Mesendoderm (in vitro differentiated cells): ENCODE results near the gene IL19. TPM values are rescaled to one million over a fixed set of nuclear protein-coding genes. Genes with fewer than 3 reads are reported as not detected.

Experiments
- DNase-seq: peaks from one replicate; pipeline ENCODE4 v3.0.0; 2013
- H2AK5ac ChIP-seq: 2 replicates; pipeline ENCODE4 v1.6.1; 2013; ENCODE audit warnings: low read length, inconsistent platforms
- H2BK120ac ChIP-seq: 2 replicates; pipeline ENCODE4 v1.6.1; 2013; ENCODE audit warnings: low read depth, mild to moderate bottlenecking, low read length, moderate library complexity, mixed read lengths
- H2BK15ac ChIP-seq: replicated peaks from 2 replicates; pipeline ENCODE4 v1.6.1; 2013; ENCODE audit warnings: low read depth, mild to moderate bottlenecking, moderate library complexity
- H2BK5ac ChIP-seq: 2 replicates; pipeline ENCODE4 v1.6.1; 2013; ENCODE audit warnings: low read length, inconsistent platforms
- H3K18ac ChIP-seq: 2 replicates; pipeline ENCODE4 v1.6.1; 2013; ENCODE audit warnings: mild to moderate bottlenecking, low read length, mixed read lengths
- H3K23ac ChIP-seq: one replicate; pipeline ENCODE4 v1.6.1; 2013; ENCODE audit warnings: low read length
- H3K27ac ChIP-seq: 2 replicates; pipeline ENCODE4 v1.5.1; 2013; ENCODE audit warnings: low read depth, mild to moderate bottlenecking, inconsistent platforms, low read length, moderate library complexity
- H3K27me3 ChIP-seq: 2 replicates; pipeline ENCODE4 v1.6.1; 2013; ENCODE audit warnings: low read length, control low read depth, mild to moderate bottlenecking, inconsistent platforms; ENCODE audit not compliant: insufficient read depth, poor library complexity
- H3K36me3 ChIP-seq: 2 replicates; pipeline ENCODE4 v1.6.1; 2013; ENCODE audit warnings: low read length, inconsistent platforms; ENCODE audit not compliant: control insufficient read depth, insufficient read depth
- H3K4ac ChIP-seq: one replicate; pipeline ENCODE4 v1.6.1; 2013; ENCODE audit warnings: low read depth, mild to moderate bottlenecking, low read length, moderate library complexity
- H3K4me1 ChIP-seq: 2 replicates; pipeline ENCODE4 v1.6.1; 2013; ENCODE audit warnings: low read depth, low read length, inconsistent platforms; ENCODE audit not compliant: control insufficient read depth
- H3K4me2 ChIP-seq: 2 replicates; pipeline ENCODE4 v1.6.1; 2013; ENCODE audit warnings: low read length
- H3K4me3 ChIP-seq: 2 replicates; pipeline ENCODE4 v1.5.1; 2013; ENCODE audit warnings: mild to moderate bottlenecking, low read length
- H3K56ac ChIP-seq: one replicate; pipeline ENCODE4 v1.6.1; 2013; ENCODE audit warnings: low read length
- H3K79me1 ChIP-seq: 2 replicates; pipeline ENCODE4 v1.6.1; 2013; ENCODE audit warnings: low read length, inconsistent platforms
- H3K79me2 ChIP-seq: 2 replicates; pipeline ENCODE4 v1.6.1; 2013; ENCODE audit warnings: mild to moderate bottlenecking, low read length; ENCODE audit not compliant: control insufficient read depth, insufficient read depth
- H3K9ac ChIP-seq: 2 replicates; pipeline ENCODE4 v1.6.1; 2013; ENCODE audit warnings: low read length, inconsistent platforms
- H4K5ac ChIP-seq: one replicate; pipeline ENCODE4 v1.6.1; 2013; ENCODE audit warnings: low read length
- H4K8ac ChIP-seq: one replicate; pipeline ENCODE4 v1.6.1; 2013; ENCODE audit warnings: low read depth, mild to moderate bottlenecking, control low read depth, low read length, moderate library complexity
- WGBS: extraction: QIAGEN DNeasy Blood & Tissue Kit; methylation state at CpG from one replicate; pipeline ENCODE4 v1.1.7; 2013; ENCODE audit warnings: low lambda C conversion rate, missing lambda C conversion rate; ENCODE audit not compliant: insufficient coverage; ENCODE audit errors: extremely low coverage; 5-methylcytosine and 5-hydroxymethylcytosine counted together
- polyA plus RNA-seq, 2 experiments: library from polyadenylated mRNA; stranded (reverse); fragments of 200-250 nt; gene quantifications; one replicate each; pipeline ENCODE4 v1.2.3, GENCODE V29; 2013

The IL19 gene
- not detected for polyA plus RNA-seq (2013, experiment 1 of 2)
- not detected for polyA plus RNA-seq (2013, experiment 2 of 2)

- H3K9ac ChIP-seq = no peak within 1 kb of the TSS
- H3K36me3 ChIP-seq = no peaks in the 10 kb centered on the region
- H3K27ac ChIP-seq = no peak within 1 kb of the TSS
- H3K27me3 ChIP-seq = no peaks in the 10 kb centered on the region
- H3K56ac ChIP-seq = no peak within 1 kb of the TSS
- H3K4me1 ChIP-seq = peaks cover 4% of the 10 kb centered on the region
- no CpG with 5 or more reads among the region's 9 CpGs for whole genome bisulfite sequencing
- no peak within 1 kb of the TSS for H2BK5ac ChIP-seq
- DNase-seq = peak; percentile 23
- no peak within 1 kb of the TSS for H3K4me3 ChIP-seq
- H2BK120ac ChIP-seq = no peak within 1 kb of the TSS
- H3K18ac ChIP-seq = no peak within 1 kb of the TSS
- H2BK15ac ChIP-seq = no peak within 1 kb of the TSS
- no peaks in the 10 kb centered on the region for H3K79me2 ChIP-seq
- no peak within 1 kb of the TSS for H3K4me2 ChIP-seq
- no peak within 1 kb of the TSS for H3K4ac ChIP-seq
- no peaks in the 10 kb centered on the region for H3K79me1 ChIP-seq
- H2AK5ac ChIP-seq = no peak within 1 kb of the TSS
- no peak within 1 kb of the TSS for H4K8ac ChIP-seq
- no peak within 1 kb of the TSS for H4K5ac ChIP-seq
- no peak within 1 kb of the TSS for H3K23ac ChIP-seq
These were observed at the start of gene IL19 for GRCh38 chr1:206770531-206771337. TSS of gene IL19 (plus strand) at chr1:206770773. CDS start at chr1:206836663, 65,890 bp downstream.

- Histone ChIP-seq H3K4me2 (no peak overlapping the region), H2BK5ac (no peak overlapping the region), H3K27me3 (no peaks in the 10 kb centered on the region), H3K23ac (no peak overlapping the region), H2AK5ac (no peak overlapping the region), H3K18ac (no peak overlapping the region), H3K27ac (no peak overlapping the region), H4K8ac (no peak overlapping the region), H3K56ac (no peak overlapping the region), H3K79me1 (peaks cover 23% of the 10 kb centered on the region), H3K4me1 (peaks cover 12% of the 10 kb centered on the region), H3K4ac (no peak overlapping the region), H3K36me3 (no peaks in the 10 kb centered on the region), H2BK120ac (no peak overlapping the region), H4K5ac (no peak overlapping the region), H2BK15ac (no peak overlapping the region), H3K9ac (no peak overlapping the region), H3K79me2 (peaks cover 15% of the 10 kb centered on the region), H3K4me3 (no peak overlapping the region)
- no peak for DNase-seq
- no CpG with 5 or more reads among the region's 1 CpG for WGBS
These were observed 49.1 kb upstream of the IL19 start for GRCh38 chr1:206721454-206721853.

- H3K4ac ChIP-seq = no peak overlapping the region
These were observed 47.7 kb upstream of the IL19 start for GRCh38 chr1:206722751-206723461.

GRCh38 chr1:206723462-206723804 lies 47.1 kb upstream of the IL19 start:
- no peak overlapping the region for H4K8ac ChIP-seq
- H3K27me3 ChIP-seq = no peaks in the 10 kb centered on the region

More at GRCh38 chr1:206722751-206723461, 47.7 kb upstream of the IL19 start:
- Histone ChIP-seq H3K56ac (peak overlapping the region; percentile 9), H3K9ac (no peak overlapping the region), H2BK5ac (no peak overlapping the region), H3K4me1 (peaks cover 12% of the 10 kb centered on the region), H3K18ac (no peak overlapping the region), H3K79me2 (peaks cover 15% of the 10 kb centered on the region), H3K36me3 (no peaks in the 10 kb centered on the region), H3K4me3 (no peak overlapping the region), H3K23ac (no peak overlapping the region), H4K8ac (no peak overlapping the region), H2BK120ac (no peak overlapping the region), H4K5ac (no peak overlapping the region), H2AK5ac (no peak overlapping the region), H3K27ac (no peak overlapping the region), H3K27me3 (no peaks in the 10 kb centered on the region), H3K79me1 (peaks cover 27% of the 10 kb centered on the region), H3K4me2 (no peak overlapping the region), H2BK15ac (no peak overlapping the region)
- WGBS = no CpG with 5 or more reads among the region's 17 CpGs
- no peak for DNase-seq

GRCh38 chr1:206723805-206724472 lies 46.6 kb upstream of the IL19 start:
- H3K56ac ChIP-seq = peak overlapping the region; percentile 17
- WGBS = no CpG with 5 or more reads among the region's 12 CpGs
- no peak overlapping the region for H3K4ac ChIP-seq

More at GRCh38 chr1:206723462-206723804, 47.1 kb upstream of the IL19 start:
- Histone ChIP-seq H3K36me3 (no peaks in the 10 kb centered on the region), H4K5ac (no peak overlapping the region), H2BK15ac (no peak overlapping the region), H3K23ac (no peak overlapping the region), H2AK5ac (no peak overlapping the region), H3K9ac (no peak overlapping the region), H3K4ac (no peak overlapping the region), H3K56ac (no peak overlapping the region), H3K79me2 (peaks cover 16% of the 10 kb centered on the region), H3K4me2 (no peak overlapping the region), H3K4me1 (peaks cover 12% of the 10 kb centered on the region), H3K18ac (no peak overlapping the region), H3K79me1 (peaks cover 28% of the 10 kb centered on the region), H3K27ac (no peak overlapping the region), H2BK120ac (no peak overlapping the region), H2BK5ac (no peak overlapping the region), H3K4me3 (no peak overlapping the region)
- WGBS = no CpG with 5 or more reads among the region's 4 CpGs
- no peak for DNase-seq

More at GRCh38 chr1:206723805-206724472, 46.6 kb upstream of the IL19 start:
- H3K4me1 ChIP-seq = peaks cover 12% of the 10 kb centered on the region
- no peak overlapping the region for H3K4me2 ChIP-seq
- H3K18ac ChIP-seq = no peak overlapping the region
- no peak overlapping the region for H3K9ac ChIP-seq
- no peak overlapping the region for H2BK120ac ChIP-seq
- H3K79me1 ChIP-seq = peaks cover 31% of the 10 kb centered on the region
- H4K8ac ChIP-seq = no peak overlapping the region
- H3K36me3 ChIP-seq = no peaks in the 10 kb centered on the region
- no peaks in the 10 kb centered on the region for H3K27me3 ChIP-seq
- peak; percentile 81 for DNase-seq
- peaks cover 16% of the 10 kb centered on the region for H3K79me2 ChIP-seq
- peak overlapping the region; percentile 10 for H3K27ac ChIP-seq
- H4K5ac ChIP-seq = no peak overlapping the region
- peak overlapping the region; percentile 53 for H3K23ac ChIP-seq
- H3K4me3 ChIP-seq = no peak overlapping the region
- no peak overlapping the region for H2BK5ac ChIP-seq
- H2BK15ac ChIP-seq = no peak overlapping the region
- no peak overlapping the region for H2AK5ac ChIP-seq
